Left lobe of liver (tissue), 2 donors: ENCODE data around the gene NMUR1. TPM values are rescaled to one million over a fixed set of nuclear protein-coding genes. Genes with fewer than 3 reads are reported as not detected.
A peak's percentile ranks its signal among the peaks of the same experiment; 100 is the strongest.

ENCODE experiments used
- ATAC-seq: fragments of 200-7000 bp; cut with Tn5 transposase; one replicate; pipeline ENCODE4 v1.9.1; 2020; ENCODE audit warnings: mild to moderate bottlenecking, moderate library complexity
- DNase-seq: peaks from one replicate; pipeline ENCODE4 v3.0.0-alpha.2; 2020; ENCODE audit warnings: low spot score
- total RNA-seq: library from RNA; stranded (reverse); gene quantifications from one replicate; pipeline ENCODE4 v1.2.1, GENCODE V29; 2021
- donor health status: DM: no; HTN: no; CAD: no; lungs with moderate emphysema.
- donor health status: DM: no; HTN: yes; CAD: no.

Gene NMUR1
- total RNA-seq, 1 donor from 2014 or later, result 0.30 TPM

DNA sequence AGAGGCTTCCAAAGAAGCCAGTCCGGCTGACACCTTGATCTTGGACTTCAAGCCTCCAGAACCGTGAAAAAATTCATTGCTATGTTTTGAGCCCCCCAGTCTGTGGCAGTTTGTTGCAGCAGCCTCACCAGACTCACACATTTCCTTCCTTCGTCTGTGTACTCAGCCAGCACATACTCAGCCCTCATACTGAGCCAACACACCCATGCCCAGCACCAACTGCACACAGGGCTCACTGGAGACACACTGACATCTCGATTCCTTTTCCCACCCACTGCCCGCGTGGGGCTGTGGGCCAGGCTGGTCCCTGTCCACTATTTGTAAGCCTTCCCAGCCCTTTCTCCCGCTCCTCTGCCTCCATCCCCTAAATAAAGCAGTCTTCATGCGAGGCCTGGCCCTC is 24.1 kb upstream of the NMUR1 start:
- no peak for DNase-seq
- no peak for ATAC-seq

DNA sequence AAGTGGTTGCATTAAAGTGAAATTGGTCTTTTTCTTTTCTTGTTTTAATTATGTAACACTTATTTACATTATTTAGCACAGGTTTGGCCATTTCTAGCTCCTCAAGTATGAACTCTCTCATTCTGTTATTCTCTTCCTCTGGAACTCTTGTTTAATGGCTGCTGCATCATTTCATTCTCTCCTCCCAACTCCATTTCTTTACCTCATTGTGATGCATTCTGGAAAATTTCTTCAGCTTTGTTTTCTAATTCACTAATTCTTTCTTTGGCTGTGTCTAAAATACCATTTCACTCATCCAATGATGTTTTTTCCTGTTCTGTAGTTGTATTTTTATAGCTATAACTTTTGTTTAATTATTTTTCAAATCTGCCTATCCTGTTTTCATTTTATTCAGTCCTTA is 22.5 kb upstream of the NMUR1 start:
- ATAC-seq, result no peak
- DNase-seq, result no peak

DNA sequence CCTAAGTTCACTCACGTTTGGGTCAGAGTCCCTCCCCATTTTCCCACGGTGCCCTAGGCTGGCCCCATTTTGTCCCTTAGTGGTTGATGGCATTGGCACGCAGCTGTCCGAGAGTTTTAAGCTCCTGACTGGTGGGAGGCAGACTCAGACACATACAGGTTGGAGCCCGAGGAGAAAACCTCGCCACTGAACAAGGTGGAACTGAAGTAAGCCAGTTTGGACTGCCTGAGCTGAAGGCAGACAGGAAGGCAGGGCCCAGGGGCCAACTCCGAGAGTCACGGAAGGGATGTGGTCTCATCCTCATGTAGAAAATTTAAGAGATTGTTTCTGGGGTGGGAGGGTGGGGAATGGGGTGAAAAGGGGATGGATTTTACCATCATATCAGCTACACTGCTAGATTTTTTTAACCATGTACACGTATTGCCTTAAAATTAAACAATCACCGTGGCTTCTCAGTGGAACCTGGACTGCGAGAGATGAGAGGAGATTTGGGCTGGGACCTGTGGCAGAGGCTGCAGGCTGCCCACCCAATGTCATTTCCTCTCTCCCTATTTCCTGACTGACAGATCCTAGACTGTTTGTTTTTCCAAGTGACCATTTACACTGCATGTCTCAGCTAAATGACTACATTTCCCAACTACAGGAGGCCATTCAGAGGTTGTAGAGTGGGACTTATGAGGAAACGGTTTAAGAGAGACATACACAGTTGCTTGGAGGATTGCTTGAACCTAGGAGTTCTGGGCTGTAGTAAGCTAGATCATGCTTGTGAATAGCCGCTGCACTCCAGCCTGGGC is 19.4 kb upstream of the NMUR1 start:
- ATAC-seq (no peak), DNase-seq (no peak)

DNA sequence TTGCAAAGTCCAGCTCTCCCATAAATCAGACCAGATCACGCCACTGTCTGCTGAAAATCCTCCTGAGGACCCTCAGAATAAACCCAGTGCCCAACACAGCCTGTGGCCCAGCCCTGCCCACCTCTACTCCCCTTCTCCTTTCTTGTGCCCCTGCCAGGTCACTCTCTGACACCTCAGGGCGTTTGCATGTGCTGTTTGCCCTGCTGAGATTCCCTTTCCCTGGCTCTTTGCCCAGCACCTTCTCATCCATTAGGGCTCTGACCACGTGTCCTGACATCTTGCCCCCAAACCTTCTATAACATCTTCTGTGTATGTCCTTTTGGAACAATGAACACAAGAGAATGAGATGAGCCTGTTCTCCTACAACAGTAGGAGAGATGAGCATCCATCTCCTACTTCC is 18.5 kb upstream of the NMUR1 start:
- DNase-seq, result no peak
- ATAC-seq, result no peak

DNA sequence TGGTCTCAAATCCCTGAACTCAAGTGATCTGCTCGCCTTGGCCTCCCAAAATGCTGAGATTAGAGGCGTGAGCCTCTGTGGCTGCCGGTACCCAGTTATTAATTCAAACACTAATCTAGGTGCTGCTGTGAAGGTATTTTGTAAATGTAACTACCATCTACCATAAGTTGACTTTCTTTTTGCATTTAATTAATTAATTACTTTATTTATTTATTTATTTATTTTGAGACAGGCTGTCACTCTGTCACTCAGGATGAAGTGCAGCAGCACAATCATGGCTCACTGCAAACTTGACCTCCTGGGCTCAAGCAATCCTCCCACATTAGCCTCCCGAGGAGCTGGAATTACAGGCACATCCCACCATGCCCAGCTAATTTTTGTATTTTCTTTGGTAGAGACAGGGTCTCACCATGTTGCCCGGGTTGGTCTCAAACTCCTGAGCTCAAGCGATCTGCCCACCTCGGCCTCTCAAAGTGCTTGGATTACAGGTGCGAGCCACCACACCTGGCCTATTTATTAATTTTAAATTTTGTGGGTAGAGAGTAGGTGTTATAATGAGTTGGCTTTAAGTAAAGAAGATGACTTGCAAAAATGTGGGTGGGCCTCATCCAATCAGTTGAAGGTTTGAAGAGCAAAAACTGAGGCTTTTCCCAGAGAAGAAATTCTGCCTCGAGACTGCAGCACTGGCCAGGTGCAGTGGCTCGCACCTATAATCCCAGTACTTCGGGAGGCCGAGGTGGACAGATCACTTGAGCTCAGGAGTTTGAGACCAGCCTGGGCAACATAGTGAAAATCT is 17.3 kb upstream of the NMUR1 start:
- ATAC-seq (no peak), DNase-seq (no peak)

DNA sequence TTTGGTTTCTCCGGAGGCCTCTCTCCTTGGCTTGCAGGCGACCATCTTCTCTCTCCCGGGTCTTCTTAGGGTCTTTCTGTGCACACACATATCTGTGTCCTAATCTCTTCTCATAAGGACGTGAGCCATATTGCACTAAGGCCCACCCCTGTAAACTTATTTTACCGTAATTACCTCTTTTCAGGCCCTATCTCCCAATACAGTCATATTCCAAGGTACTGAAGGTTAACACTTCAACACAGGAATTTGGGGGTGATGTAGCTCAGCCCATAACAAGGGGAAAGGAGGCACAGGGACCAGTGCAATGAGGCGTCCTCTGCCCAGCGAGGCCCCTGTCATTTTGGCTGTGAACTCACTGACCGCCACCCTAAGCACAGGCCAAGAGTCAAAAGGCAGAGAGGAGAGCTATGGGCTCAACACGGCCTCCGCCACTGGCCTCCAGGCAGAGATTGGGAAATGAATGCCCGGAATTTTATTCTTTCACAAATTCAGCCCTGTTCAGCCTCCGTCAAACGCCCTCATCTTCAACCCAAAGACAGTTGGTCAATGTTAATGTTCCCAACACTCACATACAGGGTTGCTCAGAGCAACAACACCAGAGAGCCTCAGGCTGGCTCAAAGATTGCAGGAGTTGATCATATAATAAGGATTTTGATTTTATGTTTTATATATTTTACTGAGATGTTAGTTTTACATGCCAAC is 15.9 kb upstream of the NMUR1 start:
- DNase-seq (no peak), ATAC-seq (no peak)

DNA sequence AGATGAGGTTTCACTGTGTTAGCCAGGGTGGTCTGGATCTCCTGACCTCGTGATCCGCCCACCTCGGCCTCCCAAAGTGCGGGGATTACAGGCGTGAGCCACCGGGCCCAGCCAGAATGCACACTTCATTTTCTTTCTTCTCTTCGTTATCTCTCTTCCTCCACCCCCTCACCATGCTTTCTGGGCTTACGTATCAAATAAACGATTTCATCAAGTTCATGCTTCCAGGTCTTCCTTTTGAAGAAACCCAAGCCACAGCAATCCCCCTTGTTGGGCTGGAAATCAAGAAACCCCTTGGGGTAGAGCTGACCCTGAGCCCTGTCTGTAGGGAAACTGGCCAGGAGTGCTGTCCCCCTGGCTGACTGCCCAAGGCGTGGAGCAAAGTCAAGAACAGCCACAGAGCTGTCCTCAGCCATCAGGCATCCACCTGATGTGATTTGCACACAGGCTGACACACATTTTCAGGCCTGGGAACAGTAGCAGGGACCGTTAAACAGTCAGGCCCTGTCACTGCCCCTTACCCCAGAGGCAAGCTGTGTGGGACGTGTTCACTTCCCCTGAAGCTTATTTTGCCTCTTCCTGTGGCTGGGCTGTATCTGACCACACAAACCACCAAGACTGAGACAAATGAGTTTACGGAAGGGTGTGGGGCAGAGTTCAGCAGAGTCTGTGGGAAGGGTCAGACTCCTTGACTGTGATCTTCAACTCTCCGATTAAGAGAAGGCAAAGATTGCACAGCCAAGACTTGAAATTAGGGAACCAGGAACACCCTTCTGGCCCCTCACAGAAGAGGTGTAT is 15.1 kb upstream of the NMUR1 start:
- DNase-seq (no peak), ATAC-seq (peak; percentile 83)

DNA sequence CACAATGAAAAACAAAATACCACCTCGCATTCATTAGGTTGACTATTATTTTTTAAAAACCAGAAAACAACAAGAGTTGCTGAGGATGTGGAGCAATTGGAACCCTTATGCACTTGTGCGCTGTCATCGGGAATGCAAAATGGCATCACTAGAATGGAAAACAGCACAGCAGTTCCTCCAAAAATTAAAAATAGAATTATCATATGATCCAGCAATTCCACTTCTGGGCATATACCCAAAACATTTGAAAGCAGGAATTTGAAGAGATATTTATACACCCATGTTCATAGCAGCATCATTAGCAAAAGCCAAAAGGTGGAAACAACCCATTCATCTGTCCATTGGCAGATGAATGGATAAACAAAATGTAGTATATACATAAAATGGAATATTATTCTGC is 11.9 kb upstream of the NMUR1 start:
- DNase-seq (no peak), ATAC-seq (no peak)

DNA sequence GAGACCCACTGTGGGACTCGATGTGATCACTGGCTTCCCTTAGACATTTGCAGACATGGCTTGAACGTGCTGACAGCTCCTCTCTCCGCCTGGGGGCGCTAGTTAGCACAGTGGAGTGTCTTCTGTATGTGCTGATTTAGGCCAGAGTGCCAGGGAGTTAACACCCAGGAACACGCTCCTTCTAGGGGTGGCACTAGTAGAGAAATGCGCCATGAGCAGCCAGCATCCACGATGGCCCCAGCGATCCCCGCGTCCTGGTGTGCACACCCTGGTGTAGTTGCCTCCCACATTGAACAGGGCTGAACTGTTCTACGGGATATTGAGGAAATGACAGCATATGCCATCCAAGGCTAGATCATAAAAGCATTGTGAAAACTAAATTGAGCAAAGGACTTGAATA is 11.4 kb upstream of the NMUR1 start:
- ATAC-seq (no peak), DNase-seq (no peak)

DNA sequence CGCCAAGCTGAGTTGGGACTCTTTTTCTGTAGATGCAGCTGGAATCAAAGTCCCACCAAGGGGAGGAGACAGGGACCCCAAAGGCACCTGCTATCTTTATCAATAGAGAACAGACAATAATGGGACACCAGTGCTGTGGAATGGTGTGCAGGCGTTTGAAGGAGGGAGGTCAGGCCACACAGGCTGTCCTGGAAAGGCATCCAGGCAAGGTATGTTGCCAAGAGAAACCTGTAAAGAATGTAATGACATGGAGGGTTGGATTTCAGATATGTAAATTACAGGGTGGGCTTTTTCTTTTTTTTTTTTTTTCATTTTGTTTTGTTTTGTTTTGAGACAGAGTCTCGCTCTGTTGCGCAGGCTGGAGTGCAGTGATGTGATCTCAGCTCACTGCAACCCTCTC is 9.7 kb upstream of the NMUR1 start:
- ATAC-seq, result no peak

DNA sequence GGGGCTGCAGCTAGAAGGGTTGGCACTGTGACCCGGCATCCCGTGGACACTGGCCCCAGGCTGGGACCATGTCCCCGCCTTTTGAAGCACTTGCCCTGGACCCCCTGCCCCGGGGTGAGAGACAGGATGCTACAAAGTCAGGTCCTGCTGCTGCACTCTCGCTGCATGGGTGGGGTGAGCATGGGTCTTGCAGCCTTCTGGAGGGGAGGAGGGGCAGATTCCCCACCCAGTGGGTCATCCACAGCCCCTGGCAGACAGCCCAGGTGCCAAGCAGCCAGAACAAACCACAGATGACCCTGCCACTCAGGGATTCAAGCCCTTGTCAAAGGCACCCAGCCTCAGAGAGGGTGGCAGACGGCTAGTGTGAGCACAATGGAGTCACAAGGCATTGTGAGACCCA is 5.7 kb upstream of the NMUR1 start:
- DNase-seq (no peak), ATAC-seq (no peak)

More for the DNA sequence above, 9.7 kb upstream of the NMUR1 start:
- DNase-seq, result no peak

DNA sequence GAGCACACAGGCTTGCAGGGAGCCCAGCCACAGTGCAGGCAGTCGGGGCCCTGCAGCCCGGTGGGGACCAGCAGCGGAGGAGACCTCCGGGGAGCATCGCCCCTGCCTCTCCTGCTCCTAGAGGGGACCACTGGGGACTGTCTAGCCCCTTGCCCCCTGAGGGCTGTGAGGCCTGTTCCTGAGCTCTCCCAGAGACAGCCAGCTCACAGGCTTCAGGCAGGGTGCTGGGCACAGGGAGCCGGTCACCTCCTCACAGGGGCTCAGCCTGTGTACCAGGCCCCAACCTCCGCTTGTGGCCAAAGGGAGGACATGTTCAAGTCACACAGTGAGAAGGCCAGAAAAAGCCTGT is 3.5 kb upstream of the NMUR1 start:
- ATAC-seq (no peak), DNase-seq (no peak)

DNA sequence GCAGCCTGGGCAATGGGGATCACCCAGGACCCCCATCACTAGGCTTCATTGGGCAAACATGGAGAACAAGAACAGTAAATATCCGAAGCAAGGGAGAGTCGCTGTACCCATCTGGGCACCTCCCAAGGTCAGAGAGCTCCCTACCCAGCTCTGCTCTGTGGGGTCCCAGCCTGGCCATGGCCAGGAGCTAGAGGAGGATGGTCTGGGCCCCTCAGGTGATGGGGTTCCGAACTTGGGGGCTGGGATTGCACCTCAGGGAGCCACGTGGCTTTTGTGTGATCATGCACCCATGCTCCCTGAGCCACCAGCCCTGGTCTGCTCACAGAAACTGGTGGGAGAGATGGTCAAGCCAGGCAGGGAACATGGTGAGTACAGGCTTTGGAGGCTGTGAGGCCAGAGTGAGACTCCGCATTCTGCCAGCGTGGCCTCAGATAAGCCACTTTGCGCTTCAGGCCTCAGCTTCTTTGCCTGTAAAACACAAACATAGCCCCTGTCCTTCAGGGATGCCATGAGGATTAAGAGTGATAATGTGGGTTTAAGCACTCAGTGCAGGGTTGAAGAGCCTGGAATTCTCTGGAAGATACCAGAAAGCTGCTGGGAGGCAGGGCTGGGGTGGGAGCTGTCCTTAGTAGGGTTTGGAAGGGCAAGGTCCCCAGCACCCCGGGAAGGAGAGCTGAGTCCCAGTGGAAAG is 3.0 kb upstream of the NMUR1 start:
- no peak for ATAC-seq
- DNase-seq, result no peak

DNA sequence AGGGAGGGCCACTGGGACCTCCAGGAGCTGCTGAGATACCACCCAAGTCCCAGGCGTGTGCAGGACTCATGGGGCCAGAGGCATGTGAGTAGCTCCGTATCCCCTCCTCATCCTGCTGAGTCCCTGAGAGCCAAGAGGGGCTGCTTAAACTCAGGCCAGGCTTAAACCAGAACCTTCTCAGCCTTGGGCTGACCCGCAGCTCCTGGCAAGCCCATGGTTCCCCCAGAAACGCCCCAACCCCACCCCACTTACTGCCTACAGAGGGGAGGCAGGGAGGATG is 2.5 kb upstream of the NMUR1 start:
- no peak for ATAC-seq
- DNase-seq, result no peak

DNA sequence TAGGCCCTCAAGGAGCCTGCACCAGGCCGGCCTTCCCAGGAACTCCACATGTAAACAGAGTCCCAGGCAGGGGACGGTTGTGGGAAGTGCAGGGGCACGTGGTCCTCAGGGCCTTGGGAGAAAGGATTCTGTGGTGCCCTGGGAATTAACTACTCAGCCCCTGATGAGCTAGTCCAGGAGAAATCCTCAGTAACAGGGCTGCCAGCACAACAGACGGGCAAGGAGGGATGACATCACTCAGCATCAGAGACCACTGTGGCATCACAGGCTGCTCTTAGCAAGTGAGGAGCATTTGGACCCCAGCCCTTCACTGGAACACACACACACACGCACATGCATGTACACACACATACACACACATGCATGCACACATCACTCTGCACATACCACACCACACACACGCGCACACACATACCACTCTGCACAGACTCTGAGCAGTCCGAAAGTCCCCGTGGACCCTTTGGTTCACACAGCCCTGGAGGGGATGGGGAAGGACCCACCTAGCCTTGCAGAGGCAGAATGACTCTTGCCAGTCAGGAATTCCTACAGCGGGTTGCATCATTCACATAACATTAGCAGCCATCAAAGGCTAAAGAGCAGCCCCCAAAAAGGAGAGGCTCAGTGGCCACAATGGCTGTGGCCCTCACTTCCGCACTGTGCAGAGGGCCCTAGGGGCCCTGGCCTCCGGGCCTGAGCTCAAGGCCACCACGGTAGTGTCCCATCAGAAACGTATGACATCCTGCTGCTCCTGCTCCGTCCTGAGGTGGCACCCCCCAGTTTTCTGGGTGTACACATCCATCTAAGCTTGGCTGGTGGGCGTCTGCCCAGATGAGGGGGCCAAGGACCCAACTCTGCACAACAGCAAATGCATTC is 1.9 kb upstream of the NMUR1 start:
- no peak for ATAC-seq
- DNase-seq, result no peak

DNA sequence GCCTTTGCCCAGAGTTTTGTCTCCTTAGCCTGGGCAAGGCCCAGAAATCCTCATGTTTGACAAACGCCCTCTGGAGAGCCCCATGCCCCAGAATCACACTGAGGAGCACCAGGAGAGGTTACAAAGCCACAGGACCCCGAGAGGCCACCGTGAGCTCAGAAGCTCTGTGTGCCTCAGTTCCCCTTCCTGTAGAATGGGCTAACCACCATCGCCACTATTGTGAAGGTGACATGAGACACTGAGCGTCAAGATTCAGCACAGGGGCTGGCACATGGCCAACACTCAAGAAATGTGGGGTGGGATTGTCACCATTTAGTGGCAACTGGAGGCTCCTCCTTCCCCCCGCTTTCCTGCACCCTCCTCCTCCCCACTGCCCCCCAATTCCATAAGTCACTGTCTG is 1.2 kb upstream of the NMUR1 start:
- ATAC-seq, result no peak
- DNase-seq, result no peak

DNA sequence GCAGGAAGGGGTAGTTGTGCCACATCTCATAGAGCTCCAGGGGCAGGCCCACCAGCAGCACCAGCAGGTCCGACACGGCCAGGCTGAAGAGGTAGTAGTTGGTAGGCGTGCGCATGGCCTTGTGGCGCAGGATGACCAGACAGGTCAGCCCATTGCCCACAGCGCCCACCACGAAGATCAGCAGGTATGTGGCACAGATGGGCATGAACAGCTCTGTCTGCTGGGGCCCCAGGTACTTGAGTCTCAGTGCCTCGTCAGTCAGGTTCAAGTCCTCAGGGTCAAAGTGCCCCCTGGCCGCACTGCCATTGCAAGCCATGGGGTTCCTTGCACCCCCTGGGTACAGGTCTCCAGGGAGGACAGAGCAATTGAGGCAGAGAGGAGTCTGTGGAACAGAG is 1.6 kb downstream of the NMUR1 start:
- DNase-seq, result no peak

DNA sequence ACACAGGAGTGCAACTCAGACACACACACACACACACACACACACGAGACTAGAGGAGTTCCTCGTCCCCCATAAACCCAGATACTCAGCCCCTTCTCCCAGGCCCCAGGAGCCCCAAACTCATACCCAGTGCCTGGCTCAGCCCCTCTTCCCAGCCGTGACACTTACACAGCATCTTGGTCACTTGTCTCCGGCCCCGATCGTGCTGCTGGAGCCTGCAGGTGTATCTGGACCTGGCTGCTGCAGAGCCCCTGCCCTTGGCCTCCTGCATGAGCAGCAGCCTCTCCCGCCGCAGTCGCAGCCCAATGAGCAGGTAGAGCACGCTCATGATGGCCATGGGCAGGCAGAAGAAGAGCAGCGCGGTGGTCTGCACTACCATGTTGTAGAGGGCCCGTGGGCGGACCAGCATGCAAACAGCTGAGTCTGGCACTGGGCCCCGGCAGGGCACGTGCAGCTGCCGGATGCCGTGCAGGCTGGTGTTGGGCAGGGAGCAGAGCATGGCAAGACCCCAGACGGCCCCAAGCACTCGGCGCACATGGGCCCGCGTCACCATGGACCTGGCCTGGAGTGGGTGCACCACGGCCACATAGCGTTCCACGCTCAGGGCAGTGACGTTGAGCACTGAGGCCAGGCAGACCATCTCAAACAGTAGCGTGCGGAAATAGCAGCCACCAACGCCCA is 2.1 kb downstream of the NMUR1 start:
- DNase-seq (no peak), ATAC-seq (no peak)

More for the DNA sequence above, 1.6 kb downstream of the NMUR1 start:
- ATAC-seq, result no peak

DNA sequence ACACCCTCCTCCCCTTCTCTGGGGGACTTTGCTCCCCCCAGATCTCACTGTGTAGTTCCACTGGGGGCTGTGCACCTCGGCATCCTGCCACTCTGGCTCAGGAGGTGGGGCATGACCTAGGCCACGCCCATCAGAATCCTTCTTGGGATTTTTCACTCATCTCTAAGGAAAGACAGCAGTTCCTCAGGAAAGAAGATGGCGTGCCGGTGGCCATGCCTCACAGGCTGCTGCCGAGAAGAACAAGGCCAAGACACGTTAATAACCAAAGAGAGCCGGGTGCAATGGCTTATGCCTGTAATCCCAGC is 3.2 kb downstream of the NMUR1 start:
- no peak for ATAC-seq
- DNase-seq, result no peak
